Suprapubic skin (tissue), 4 donors: ENCODE measurements around the gene MTMR2.

Experiments
- CTCF ChIP-seq, 2 donors: fragments of 200-600 bp in 1 of 2; fragments of 450-650 bp in 1 of 2; sonication (generic) in 1 of 2; IDR thresholded peaks; one replicate each; pipeline ENCODE4 v1.5.1; 2016 to 2019; ENCODE audit warnings: antibody characterized with exemption in 2 of 2, mild to moderate bottlenecking in 1 of 2, moderate library complexity in 1 of 2
- POLR2A ChIP-seq, 2 donors: fragments of 450-650 bp; IDR thresholded peaks; one replicate each; pipeline ENCODE4 v1.6.1; 2017; ENCODE audit warnings: antibody characterized with exemption in 2 of 2, mild to moderate bottlenecking in 2 of 2, moderate library complexity in 2 of 2
- POLR2AphosphoS5 ChIP-seq, 3 donors: sonication (generic); formaldehyde crosslinking; IDR thresholded peaks; one replicate each; pipeline ENCODE4 v1.6.1; 2017; ENCODE audit warnings: antibody characterized with exemption in 3 of 3

GRCh38 chr11:95877291-95877690 is 46.6 kb downstream of the MTMR2 start:
- TF ChIP-seq CTCF (IDR thresholded peaks at IDR 0.05) (no peak), POLR2AphosphoS5 (IDR thresholded peaks at IDR 0.05) (no peak), POLR2A (IDR thresholded peaks at IDR 0.05) (no peak)
